Skeletal muscle tissue (tissue), 4 donors: Measurements from ENCODE around the gene FCMR. TPM values are rescaled to one million over a fixed set of nuclear protein-coding genes. Genes with fewer than 3 reads are reported as not detected.
"Not testable (repeated sequence)": the region's sequence is repeated elsewhere in the genome, so short reads cannot be mapped to it uniquely, and the experiment has no call there.

Experiments
- H3K27ac ChIP-seq: one replicate; pipeline ENCODE4 v1.7.0; 2013; ENCODE audit warnings: mild to moderate bottlenecking, low read depth, low read length, inconsistent platforms
- H3K27me3 ChIP-seq, 3 donors: one replicate each; pipeline ENCODE4 v1.7.0; 2013; ENCODE audit warnings: low read length in 3 of 3; ENCODE audit not compliant: control insufficient read depth in 3 of 3, insufficient read depth in 3 of 3
- H3K36me3 ChIP-seq, 3 donors: one replicate each; pipeline ENCODE4 v1.7.0; 2013; ENCODE audit warnings: low read length in 3 of 3; ENCODE audit not compliant: control insufficient read depth in 3 of 3, insufficient read depth in 3 of 3
- H3K4me1 ChIP-seq, 3 donors: one replicate each; pipeline ENCODE4 v1.7.0; 2013; ENCODE audit warnings: low read length in 3 of 3, mild to moderate bottlenecking in 3 of 3; ENCODE audit not compliant: control insufficient read depth in 3 of 3, insufficient read depth in 3 of 3
- H3K4me3 ChIP-seq, 3 donors: one replicate each; pipeline ENCODE4 v1.7.0; 2013; ENCODE audit warnings: low read length in 3 of 3
- H3K9ac ChIP-seq, 3 donors: one replicate each; pipeline ENCODE4 v1.7.0; 2013; ENCODE audit warnings: low read length in 3 of 3, mild to moderate bottlenecking in 3 of 3, moderate library complexity in 2 of 3, low read depth in 1 of 3
- H3K9me3 ChIP-seq, 3 donors: one replicate each; pipeline ENCODE4 v1.7.0; 2013; ENCODE audit warnings: low read length in 3 of 3; ENCODE audit not compliant: control insufficient read depth in 3 of 3
- total RNA-seq: library from RNA; depleted of rRNA; stranded (reverse); fragments of >200 nt; gene quantifications from one replicate; pipeline ENCODE4 v1.2.3, GENCODE V29; 2014
- donor health status: Osteomylitis.

Gene FCMR
- total RNA-seq, 1 donor from 2014 or later = 0.52 TPM

- H3K27ac ChIP-seq = no peak overlapping the region
- H3K9me3 ChIP-seq = no peaks in the 10 kb centered on the region
- H3K9ac ChIP-seq = no peak overlapping the region
- H3K4me1 ChIP-seq = no peaks in the 10 kb centered on the region
- H3K27me3 ChIP-seq = peaks cover 0 to 6% (median 3%) of the 10 kb centered on the region in 3 donors
- no peaks in the 10 kb centered on the region for H3K36me3 ChIP-seq
- no peak overlapping the region for H3K4me3 ChIP-seq
These were observed 67.2 kb downstream of the FCMR start for GRCh38 chr1:206854401-206855129.

GRCh38 chr1:206853696-206854095 is 68.0 kb downstream of the FCMR start:
- H3K36me3 ChIP-seq, H3K4me1 ChIP-seq, H3K27me3 ChIP-seq, H3K9me3 ChIP-seq, H3K27ac ChIP-seq, H3K4me3 ChIP-seq, H3K9ac ChIP-seq: not testable (repeated sequence)

Other genes starting within 250 kb of the FCMR start
- 26.6 TPM for gene MAPKAPK2, start 237.0 kb downstream of the FCMR start, total RNA-seq
- gene IL19, start 151.2 kb downstream of the FCMR start, total RNA-seq = not detected
- 1.6 TPM for gene IL10, start 149.4 kb downstream of the FCMR start, total RNA-seq
- gene IL20, start 56.3 kb downstream of the FCMR start, total RNA-seq = not detected
- gene IL24, start 24.5 kb downstream of the FCMR start, total RNA-seq = not detected
- under 0.01 TPM for gene PIGR, start 24.5 kb upstream of the FCMR start, total RNA-seq
- not detected for gene FCAMR, start 48.5 kb upstream of the FCMR start, total RNA-seq
- gene C1orf116, start 110.8 kb upstream of the FCMR start, total RNA-seq = not detected
- gene YOD1, start 129.3 kb upstream of the FCMR start, total RNA-seq = 13.0 TPM
- 3.7 TPM for gene PFKFB2, start 131.3 kb upstream of the FCMR start, total RNA-seq
- not detected for gene C4BPB, start 166.9 kb upstream of the FCMR start, total RNA-seq
- 0.52 TPM for gene C4BPA, start 182.3 kb upstream of the FCMR start, total RNA-seq